RWPE1 (cell line): ENCODE data around the gene UPF1.

Experiments used
- CTCF ChIA-PET: fragments of 350-600 bp; sonication (Branson Sonifier 250); formaldehyde crosslinking; extraction: SDS; loops from one replicate; lab custom pipeline; 2021; lab: Yijun Ruan, JAX
- POLR2A ChIA-PET: fragments of 400-600 bp; formaldehyde crosslinking; extraction: SDS; loops from one replicate; lab custom pipeline; 2020; ENCODE audit warnings: antibody characterized with exemption; ENCODE audit not compliant: low non-redundant PET; lab: Yijun Ruan, JAX
- DNase-seq: peaks from one replicate; pipeline ENCODE4 v3.0.0; 2012; ENCODE audit warnings: low spot score
- H3K27ac ChIP-seq: fragments of 450-650 bp; 2 replicates; pipeline ENCODE4 v1.5.1; 2017
- CTCF ChIP-seq: fragments of 450-650 bp; conservative IDR thresholded peaks from 2 replicates; pipeline ENCODE4 v1.5.1; 2017; ENCODE audit warnings: low read depth, mild to moderate bottlenecking

UPF1 gene

GRCh38 chr19:18868380-18869022, 36.7 kb downstream of the UPF1 start:
- peak overlapping the region; percentile 65 for H3K27ac ChIP-seq
- TF ChIP-seq CTCF, result no peak
- POLR2A ChIA-PET, result no interaction called here
- CTCF ChIA-PET, result no interaction called here
- no peak for DNase-seq

GRCh38 chr19:18869023-18869618, 37.4 kb downstream of the UPF1 start:
- CTCF ChIA-PET, result no interaction called here
- TF ChIP-seq CTCF, result no peak
- no peak for DNase-seq
- POLR2A ChIA-PET, result no interaction called here
- H3K27ac ChIP-seq, result 0 out of 2 replicates have a peak overlapping the region, but pooled peaks have one; percentile 65

GRCh38 chr19:18869781-18870530, 38.2 kb downstream of the UPF1 start:
- CTCF ChIA-PET, result no interaction called here
- no peak for DNase-seq
- no peak for TF ChIP-seq CTCF
- POLR2A ChIA-PET, result no interaction called here
- no peak overlapping the region for H3K27ac ChIP-seq

GRCh38 chr19:18870531-18871172, 38.9 kb downstream of the UPF1 start:
- no peak for DNase-seq
- ChIA-PET CTCF (no interaction called here), POLR2A (no interaction called here)
- 0 out of 2 replicates have a peak overlapping the region, but pooled peaks have one; percentile 0 for H3K27ac ChIP-seq
- TF ChIP-seq CTCF, result no peak

GRCh38 chr19:18871543-18871942, 39.8 kb downstream of the UPF1 start:
- ChIA-PET CTCF (interaction anchor here (0.9 kb wide), 1 partner anchor 16 kb away, joined by 3 read pairs; no protein-coding TSS in a partner anchor), POLR2A (interaction anchor here (0.6 kb wide), 1 partner anchor 780 kb away, joined by 6 read pairs; no protein-coding TSS in a partner anchor)
- H3K27ac ChIP-seq, result 0 out of 2 replicates have a peak overlapping the region, but pooled peaks have one; percentile 0
- no peak for DNase-seq
- no peak for TF ChIP-seq CTCF

GRCh38 chr19:18875726-18876125, 44.0 kb downstream of the UPF1 start:
- peak overlapping the region; percentile 10; the same call in 1 of the 2 replicates for H3K27ac ChIP-seq
- CTCF ChIA-PET, result interaction anchor here (0.6 kb wide), 1 partner anchor 32 kb away, joined by 5 read pairs; no protein-coding TSS in a partner anchor

More at GRCh38 chr19:18875726-18876125, 44.0 kb downstream of the UPF1 start:
- no peak for DNase-seq
- no peak for TF ChIP-seq CTCF
- POLR2A ChIA-PET, result no interaction called here
